Left ventricle myocardium inferior (tissue), 1 donor: ENCODE measurements around the gene ULBP1. TPM values are rescaled to one million over a fixed set of nuclear protein-coding genes. Genes with fewer than 3 reads are reported as not detected.

Experiments used
- DNase-seq: peaks from one replicate; pipeline ENCODE4 v3.0.0-alpha.2; 2020
- H3K27ac ChIP-seq: fragments of 200-600 bp; replicated peaks from 2 replicates; pipeline ENCODE4 v1.8.0; 2021
- H3K27me3 ChIP-seq: fragments of 200-600 bp; 2 replicates; pipeline ENCODE4 v1.8.0; 2021; ENCODE audit warnings: low read depth
- H3K36me3 ChIP-seq: fragments of 200-600 bp; 2 replicates; pipeline ENCODE4 v1.8.0; 2021
- H3K4me1 ChIP-seq: fragments of 200-600 bp; 2 replicates; pipeline ENCODE4 v1.8.0; 2021
- H3K4me3 ChIP-seq: fragments of 200-600 bp; 2 replicates; pipeline ENCODE4 v1.8.0; 2021; ENCODE audit warnings: mild to moderate bottlenecking, moderate library complexity
- H3K9me3 ChIP-seq: fragments of 200-600 bp; replicated peaks from 2 replicates; pipeline ENCODE4 v1.8.0; 2021
- intact Hi-C: fragments of 100-400 bp; cut with micrococcal nuclease; formaldehyde crosslinking; loops from one replicate; pipeline ENCODE4 v1.11.0; 2022
- total RNA-seq: library from RNA; stranded (reverse); fragmentation: NEBNext Ultra II Directional; extraction: Animal tissue kit (Norgen Biotek cat#: 25700); gene quantifications from one replicate; pipeline ENCODE4 v1.2.1, GENCODE V29; 2021
- TF ChIP-seq, protein P1 (sequence below): fragments of 200-600 bp; IDR thresholded peaks from 2 replicates; pipeline ENCODE4 v1.8.0; 2021; ENCODE audit warnings: antibody characterized with exemption, mild to moderate bottlenecking, borderline replicate concordance
- donor health status: DM: no; HTN: yes; CAD: no; lungs with severe emphysema.

The ULBP1 gene
- total RNA-seq, 1 donor from 2014 or later = 0.38 TPM

DNA sequence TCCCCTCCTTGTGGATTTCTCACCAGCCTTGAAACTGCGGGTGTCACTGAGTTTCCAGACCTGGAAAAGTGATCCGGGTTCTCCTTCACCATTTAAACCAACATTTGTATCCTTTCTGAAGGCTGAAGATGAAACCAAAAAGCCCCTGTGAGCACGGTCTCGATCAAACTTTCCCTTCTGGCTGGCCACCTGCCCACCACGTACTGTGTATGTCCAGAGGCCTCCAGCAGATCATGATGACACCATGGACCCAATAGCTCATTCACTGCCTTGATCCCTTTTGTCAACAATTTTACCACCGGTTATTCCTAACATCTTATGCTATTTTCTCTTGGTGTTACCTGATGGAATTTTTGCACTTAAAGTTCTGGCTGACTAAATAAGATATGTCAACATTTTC lies 15.6 kb downstream of the ULBP1 start:
- no peak overlapping the region for H3K4me3 ChIP-seq
- H3K9me3 ChIP-seq = no peaks in the 10 kb centered on the region
- no peak for DNase-seq
- intact Hi-C loops = no loop called here
- no peaks in the 10 kb centered on the region for H3K4me1 ChIP-seq
- H3K27me3 ChIP-seq = peaks cover 85% of the 10 kb centered on the region
- TF ChIP-seq, protein P1, sequence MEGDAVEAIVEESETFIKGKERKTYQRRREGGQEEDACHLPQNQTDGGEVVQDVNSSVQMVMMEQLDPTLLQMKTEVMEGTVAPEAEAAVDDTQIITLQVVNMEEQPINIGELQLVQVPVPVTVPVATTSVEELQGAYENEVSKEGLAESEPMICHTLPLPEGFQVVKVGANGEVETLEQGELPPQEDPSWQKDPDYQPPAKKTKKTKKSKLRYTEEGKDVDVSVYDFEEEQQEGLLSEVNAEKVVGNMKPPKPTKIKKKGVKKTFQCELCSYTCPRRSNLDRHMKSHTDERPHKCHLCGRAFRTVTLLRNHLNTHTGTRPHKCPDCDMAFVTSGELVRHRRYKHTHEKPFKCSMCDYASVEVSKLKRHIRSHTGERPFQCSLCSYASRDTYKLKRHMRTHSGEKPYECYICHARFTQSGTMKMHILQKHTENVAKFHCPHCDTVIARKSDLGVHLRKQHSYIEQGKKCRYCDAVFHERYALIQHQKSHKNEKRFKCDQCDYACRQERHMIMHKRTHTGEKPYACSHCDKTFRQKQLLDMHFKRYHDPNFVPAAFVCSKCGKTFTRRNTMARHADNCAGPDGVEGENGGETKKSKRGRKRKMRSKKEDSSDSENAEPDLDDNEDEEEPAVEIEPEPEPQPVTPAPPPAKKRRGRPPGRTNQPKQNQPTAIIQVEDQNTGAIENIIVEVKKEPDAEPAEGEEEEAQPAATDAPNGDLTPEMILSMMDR = no peak
- H3K27ac ChIP-seq = no peak overlapping the region
- no peaks in the 10 kb centered on the region for H3K36me3 ChIP-seq

DNA sequence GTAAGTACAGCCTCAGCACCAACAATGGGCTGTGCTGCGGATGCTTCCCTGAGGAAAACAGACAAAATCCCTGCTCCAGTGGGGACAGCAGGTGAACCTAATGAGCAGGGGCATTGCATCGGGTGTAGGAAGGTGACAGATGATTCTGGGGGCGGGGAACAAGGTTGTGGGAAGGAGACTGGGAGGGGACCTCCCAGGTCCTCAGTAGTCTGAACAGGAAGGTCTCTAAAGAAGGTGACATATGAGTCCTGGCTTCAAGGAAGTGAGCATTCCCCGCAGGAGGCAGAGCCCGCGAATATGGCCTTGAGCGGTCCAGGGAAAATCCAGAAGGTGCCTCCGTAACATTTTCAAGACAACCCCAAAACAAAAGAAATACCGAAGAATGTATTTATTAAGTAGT lies 19.4 kb downstream of the ULBP1 start:
- no peaks in the 10 kb centered on the region for H3K4me1 ChIP-seq
- peaks cover 10% of the 10 kb centered on the region for H3K9me3 ChIP-seq
- H3K27ac ChIP-seq = no peak overlapping the region
- no peak for DNase-seq
- no peak overlapping the region for H3K4me3 ChIP-seq
- TF ChIP-seq, protein P1 = no peak
- intact Hi-C loops = no loop called here
- H3K27me3 ChIP-seq = peaks cover 91% of the 10 kb centered on the region
- H3K36me3 ChIP-seq = no peaks in the 10 kb centered on the region

DNA sequence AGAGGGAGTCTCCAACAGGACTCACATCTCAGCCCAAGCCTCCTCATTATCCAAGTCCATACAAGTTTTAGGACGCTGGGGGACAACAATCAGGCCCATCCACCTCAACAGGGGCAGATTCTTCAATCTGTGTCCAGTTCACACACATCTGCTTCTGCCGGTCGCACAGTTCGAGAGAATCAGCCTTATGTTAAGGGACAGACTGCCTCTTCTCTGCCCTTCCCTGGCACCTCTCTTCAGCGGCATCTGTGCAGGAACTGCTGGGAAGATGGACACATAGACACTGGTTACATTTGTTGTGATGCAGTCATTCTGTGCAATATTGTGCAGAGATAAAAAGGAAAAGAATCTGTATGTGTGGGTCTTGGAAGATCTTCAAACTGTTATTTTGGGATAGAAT lies 21.0 kb downstream of the ULBP1 start:
- peaks cover 3% of the 10 kb centered on the region for H3K4me1 ChIP-seq
- H3K27me3 ChIP-seq = peaks cover 93% of the 10 kb centered on the region
- intact Hi-C loops = no loop called here
- TF ChIP-seq, protein P1 = no peak
- no peak overlapping the region for H3K27ac ChIP-seq
- H3K36me3 ChIP-seq = no peaks in the 10 kb centered on the region
- DNase-seq = no peak
- no peak overlapping the region for H3K4me3 ChIP-seq
- H3K9me3 ChIP-seq = peaks cover 22% of the 10 kb centered on the region

DNA sequence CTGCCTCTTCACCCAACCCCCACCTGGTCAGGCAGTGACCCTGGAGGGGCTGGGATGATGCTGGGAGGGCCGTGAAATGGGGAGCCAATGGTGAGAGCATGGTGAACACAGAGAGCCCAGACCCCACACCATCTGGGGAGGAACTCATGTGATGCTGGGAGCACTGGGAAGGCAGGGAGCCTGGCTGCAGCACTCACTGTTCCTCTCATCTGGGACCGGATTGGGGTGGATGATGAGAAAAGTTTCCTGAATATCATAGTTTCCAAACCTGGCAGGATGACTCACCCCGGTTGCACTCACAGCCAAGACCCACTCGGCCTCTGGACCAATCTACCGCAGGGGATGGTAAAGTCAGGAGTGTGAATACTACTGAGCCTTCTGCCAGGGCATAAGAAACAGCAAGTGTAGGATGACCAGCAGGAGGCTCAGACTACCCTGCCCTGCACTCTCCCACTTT lies 21.8 kb downstream of the ULBP1 start:
- DNase-seq = no peak
- no peak overlapping the region for H3K4me3 ChIP-seq
- peaks cover 93% of the 10 kb centered on the region for H3K27me3 ChIP-seq
- H3K9me3 ChIP-seq = peaks cover 22% of the 10 kb centered on the region
- TF ChIP-seq, protein P1 = no peak
- H3K27ac ChIP-seq = no peak overlapping the region
- no peaks in the 10 kb centered on the region for H3K36me3 ChIP-seq
- intact Hi-C loops = no loop called here
- H3K4me1 ChIP-seq = peaks cover 10% of the 10 kb centered on the region

DNA sequence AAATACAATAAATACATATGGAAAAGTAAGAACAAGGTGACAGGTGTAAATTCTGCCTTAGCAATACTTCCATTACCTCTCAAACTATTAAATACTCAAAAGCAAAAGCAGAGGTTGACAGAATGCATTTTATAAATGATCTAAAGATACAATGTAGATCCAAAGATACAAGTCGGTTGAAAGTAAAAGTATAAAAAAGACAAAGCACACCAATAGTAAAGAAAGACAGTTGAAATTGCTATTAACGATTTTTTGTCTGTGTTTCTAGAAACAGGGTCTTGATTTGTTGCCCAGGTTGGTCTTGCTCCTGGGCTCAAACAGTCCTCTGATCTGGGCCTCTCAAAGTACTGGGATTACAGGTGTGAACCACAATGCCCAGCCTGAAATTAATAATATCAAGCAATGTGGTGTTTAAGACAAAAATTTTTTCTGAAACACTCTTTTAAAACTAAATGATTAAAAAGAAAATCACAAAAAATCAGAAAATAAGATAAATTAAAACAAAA lies 23.9 kb downstream of the ULBP1 start:
- H3K27ac ChIP-seq = no peak overlapping the region
- no peak overlapping the region for H3K4me3 ChIP-seq
- H3K9me3 ChIP-seq = peaks cover 22% of the 10 kb centered on the region
- TF ChIP-seq, protein P1 = no peak
- no peaks in the 10 kb centered on the region for H3K36me3 ChIP-seq
- intact Hi-C loops = no loop called here
- peaks cover 93% of the 10 kb centered on the region for H3K27me3 ChIP-seq
- DNase-seq = no peak
- H3K4me1 ChIP-seq = peaks cover 19% of the 10 kb centered on the region
